HCT116 (cell line): ENCODE measurements around the gene FAP. TPM values are rescaled to one million over a fixed set of nuclear protein-coding genes. Genes with fewer than 3 reads are reported as not detected.

ENCODE experiments used
- ATAC-seq: fragments of 200-7000 bp; cut with Tn5 transposase; 2 replicates; pipeline ENCODE4 v1.9.1; 2020; ENCODE audit warnings: mild to moderate bottlenecking, moderate library complexity
- BruUV-seq: library from RNA; stranded (reverse); fragments of 400-500 nt; replicated peaks from 2 replicates; lab custom pipeline; 2021; lab: Mats Ljungman, UMichigan
- CTCF ChIA-PET: fragments of 300-600 bp; sonication (Branson Sonifier 250); formaldehyde crosslinking; loops from one replicate; lab custom pipeline; 2021; ENCODE audit warnings: antibody characterized with exemption; lab: Charles Lee
- POLR2A ChIA-PET: fragments of 300-600, 350-600 bp; sonication (Branson Sonifier 250); formaldehyde crosslinking; loops from one replicate; lab custom pipeline; 2021; ENCODE audit warnings: antibody characterized with exemption; lab: Charles Lee
- RAD21 ChIA-PET, 2 experiments: fragments of 300-600 bp; sonication (Branson Sonifier 250); formaldehyde crosslinking; loops; one replicate each; lab custom pipeline; 2023; ENCODE audit warnings: low total read pairs in 2 of 2; ENCODE audit not compliant: uncharacterized antibody in 2 of 2, unreplicated experiment in 2 of 2, low non-redundant PET in 1 of 2; lab: Charles Lee
- DNase-seq: peaks from one replicate; pipeline ENCODE4 v3.0.0-alpha.2; 2010; ENCODE audit warnings: low read depth, low spot score
- H2AFZ ChIP-seq: fragments of 200-600 bp; shearing (Covaris generic), sonication (generic); 2 replicates; pipeline ENCODE4 v1.6.1; 2017; ENCODE audit warnings: low read depth, mixed run types, mixed read lengths, antibody characterized with exemption, low read length; ENCODE audit not compliant: poor library complexity, severe bottlenecking
- H3K27ac ChIP-seq: 2 replicates; pipeline ENCODE4 v1.5.1; 2012; ENCODE audit warnings: low read depth, low read length
- H3K27me3 ChIP-seq: fragments of 200-600 bp; sonication (generic); 2 replicates; pipeline ENCODE4 v1.6.1; 2016; ENCODE audit warnings: mixed run types, low read length, mixed read lengths; ENCODE audit not compliant: insufficient read depth
- H3K36me3 ChIP-seq, 2 experiments: fragments of 200-500 bp in 1 of 2; fragments of 200-600 bp in 1 of 2; sonication (Bioruptor generic) in 1 of 2; sonication (generic) in 1 of 2; 2 replicates each; pipeline versions ENCODE4 v1.5.1 to v1.6.1; 2014 to 2016; ENCODE audit warnings: low read length in 2 of 2, inconsistent platforms in 1 of 2, mixed read lengths in 1 of 2, mixed run types in 1 of 2; ENCODE audit not compliant: insufficient read depth in 2 of 2, control insufficient read depth in 1 of 2
- H3K4me1 ChIP-seq, 2 experiments: fragments of 200-600 bp in 1 of 2; sonication (generic) in 1 of 2; 2 replicates each; pipeline versions ENCODE4 v1.5.1 to v1.6.1; 2012 to 2017; ENCODE audit warnings: low read length in 2 of 2, inconsistent platforms in 1 of 2, mild to moderate bottlenecking in 1 of 2, mixed read lengths in 1 of 2, mixed run types in 1 of 2, moderate library complexity in 1 of 2; ENCODE audit not compliant: insufficient read depth in 2 of 2, control insufficient read depth in 1 of 2
- H3K4me2 ChIP-seq: fragments of 200-600 bp; sonication (generic); 2 replicates; pipeline ENCODE4 v1.6.1; 2017; ENCODE audit warnings: mixed run types, low read length, mixed read lengths
- H3K4me3 ChIP-seq, 2 experiments: fragments of 200-600 bp in 1 of 2; sonication (generic) in 1 of 2; replicated peaks in 1 of 2; 2 replicates each; pipeline ENCODE4 v1.5.1; 2011 to 2016; ENCODE audit warnings: low read length in 2 of 2, control low read depth in 1 of 2, low read depth in 1 of 2, mild to moderate bottlenecking in 1 of 2, mixed read lengths in 1 of 2, mixed run types in 1 of 2
- H3K79me2 ChIP-seq: fragments of 200-600 bp; sonication (generic); 2 replicates; pipeline ENCODE4 v1.6.1; 2017; ENCODE audit warnings: mild to moderate bottlenecking, mixed run types, low read length, moderate library complexity, mixed read lengths; ENCODE audit not compliant: insufficient read depth
- H3K9ac ChIP-seq: fragments of 200-600 bp; sonication (generic); 2 replicates; pipeline ENCODE4 v1.6.1; 2016; ENCODE audit warnings: low read length, mixed read lengths
- H3K9me2 ChIP-seq: fragments of 200-600 bp; sonication (generic), shearing (Covaris generic); 2 replicates; pipeline ENCODE4 v1.6.1; 2017; ENCODE audit warnings: mixed run types, mild to moderate bottlenecking, moderate library complexity; ENCODE audit not compliant: insufficient read depth
- H3K9me3 ChIP-seq, 2 experiments: fragments of 200-500 bp in 1 of 2; fragments of 200-600 bp in 1 of 2; sonication (Bioruptor generic) in 1 of 2; sonication (generic) in 1 of 2; 2 replicates each; pipeline ENCODE4 v1.6.1; 2014 to 2017; ENCODE audit warnings: low read length in 2 of 2, mixed read lengths in 2 of 2, inconsistent platforms in 1 of 2, low read depth in 1 of 2, mild to moderate bottlenecking in 1 of 2, mixed run types in 1 of 2, moderate library complexity in 1 of 2; ENCODE audit not compliant: control insufficient read depth in 1 of 2, insufficient read depth in 1 of 2
- H4K20me1 ChIP-seq: fragments of 200-600 bp; sonication (generic), shearing (Covaris generic); 2 replicates; pipeline ENCODE4 v1.6.1; 2017; ENCODE audit warnings: mixed run types, mild to moderate bottlenecking, moderate library complexity; ENCODE audit not compliant: insufficient read depth
- ELF1 ChIP-seq: IDR thresholded peaks from 2 replicates; pipeline ENCODE4 v1.6.1; 2012; ENCODE audit warnings: low read depth, borderline replicate concordance
- EZH2phosphoT487 ChIP-seq: fragments of 200-600 bp; IDR thresholded peaks from 2 replicates; pipeline ENCODE4 v1.6.1; 2018; ENCODE audit warnings: antibody characterized with exemption, borderline replicate concordance
- FOSL1 ChIP-seq: IDR thresholded peaks from 2 replicates; pipeline ENCODE4 v1.6.1; 2012; ENCODE audit warnings: low read depth
- POLR2A ChIP-seq: IDR thresholded peaks from 2 replicates; pipeline ENCODE4 v1.7.0; 2011; ENCODE audit warnings: borderline replicate concordance; ENCODE audit not compliant: insufficient read depth, insufficient read length; ENCODE audit errors: extremely low read depth
- SIN3A ChIP-seq: IDR thresholded peaks from 2 replicates; pipeline ENCODE4 v1.6.1; 2012; ENCODE audit warnings: low read depth
- TCF7L2 ChIP-seq: IDR thresholded peaks from 2 replicates; pipeline ENCODE4 v1.7.0; 2011; ENCODE audit warnings: borderline replicate concordance, inconsistent platforms; ENCODE audit not compliant: insufficient read depth, insufficient read length; ENCODE audit errors: extremely low read depth
- YY1 ChIP-seq: IDR thresholded peaks from 2 replicates; pipeline ENCODE4 v1.6.1; 2011; ENCODE audit warnings: low read length, low read depth, moderate library complexity, mild to moderate bottlenecking; ENCODE audit not compliant: insufficient replicate concordance; ENCODE audit errors: extremely low read depth
- intact Hi-C: fragments of 100-400 bp; cut with micrococcal nuclease; formaldehyde crosslinking; loops from 2 replicates; pipeline ENCODE4 v1.10.0; 2022
- total RNA-seq: library from RNA; stranded (reverse); gene quantifications from one replicate; pipeline ENCODE4 v1.2.1, GENCODE V29; 2021; ENCODE audit not compliant: unreplicated experiment
- TF ChIP-seq, protein P1 (sequence below): IDR thresholded peaks from 2 replicates; pipeline ENCODE4 v1.6.1; 2012; ENCODE audit warnings: low read depth
- TF ChIP-seq, protein P2 (sequence below): IDR thresholded peaks from 2 replicates; pipeline ENCODE4 v1.6.1; 2012

FAP gene
- total RNA-seq, 1 experiment from 2014 or later: not detected

DNA sequence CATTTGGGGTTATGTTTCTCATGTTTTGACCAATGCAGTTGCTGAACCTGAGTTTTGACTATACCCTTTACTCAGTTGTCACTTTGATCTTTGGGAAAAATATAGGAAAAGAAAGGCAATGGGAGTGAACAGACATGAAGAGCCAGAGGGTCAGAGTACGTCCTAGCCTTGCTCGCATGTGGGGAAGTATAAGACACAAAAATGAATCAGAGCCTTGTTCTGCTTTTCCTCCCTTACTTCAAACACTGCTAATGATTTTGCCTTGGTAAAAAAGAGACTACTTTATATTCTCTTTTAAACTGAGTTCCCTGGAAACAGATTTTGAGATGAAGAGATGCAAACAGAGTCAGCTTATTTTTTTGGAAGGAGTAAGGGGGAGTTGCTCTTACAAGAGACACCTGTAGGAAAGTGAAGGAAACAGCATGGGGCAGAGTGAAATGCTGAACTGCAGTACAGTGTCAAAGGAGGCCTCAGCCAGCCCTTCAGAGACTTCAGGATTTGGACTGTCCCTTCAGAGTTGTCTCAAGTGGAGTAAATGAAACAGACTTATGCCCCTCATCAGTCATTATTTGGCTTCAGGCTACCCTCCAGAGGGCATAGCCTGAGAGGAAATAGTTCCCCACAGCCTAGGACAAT lies 11.1 kb upstream of the FAP start:
- Histone ChIP-seq H3K9me2 (no peaks in the 10 kb centered on the region; the same call in 1 of the 2 replicates), H3K27me3 (no peaks in the 10 kb centered on the region), H3K9ac (no peak overlapping the region), H2AFZ (no peak overlapping the region), H3K79me2 (no peaks in the 10 kb centered on the region), H3K4me1 (no peaks in the 10 kb centered on the region), H3K4me3 (no peak overlapping the region), H3K4me2 (no peak overlapping the region), H3K9me3 (no peaks in the 10 kb centered on the region), H4K20me1 (no peaks in the 10 kb centered on the region), H3K36me3 (no peaks in the 10 kb centered on the region), H3K27ac (no peak overlapping the region)
- no TSS peak for BruUV-seq
- RAD21 ChIA-PET: no interaction called here
- DNase-seq: no peak
- intact Hi-C loops: no loop called here
- no peak for ATAC-seq
- POLR2A ChIA-PET: no interaction called here
- CTCF ChIA-PET: no interaction called here
- no peak for TF ChIP-seq ELF1
- no peak for TF ChIP-seq SIN3A
- TF ChIP-seq, protein P1, sequence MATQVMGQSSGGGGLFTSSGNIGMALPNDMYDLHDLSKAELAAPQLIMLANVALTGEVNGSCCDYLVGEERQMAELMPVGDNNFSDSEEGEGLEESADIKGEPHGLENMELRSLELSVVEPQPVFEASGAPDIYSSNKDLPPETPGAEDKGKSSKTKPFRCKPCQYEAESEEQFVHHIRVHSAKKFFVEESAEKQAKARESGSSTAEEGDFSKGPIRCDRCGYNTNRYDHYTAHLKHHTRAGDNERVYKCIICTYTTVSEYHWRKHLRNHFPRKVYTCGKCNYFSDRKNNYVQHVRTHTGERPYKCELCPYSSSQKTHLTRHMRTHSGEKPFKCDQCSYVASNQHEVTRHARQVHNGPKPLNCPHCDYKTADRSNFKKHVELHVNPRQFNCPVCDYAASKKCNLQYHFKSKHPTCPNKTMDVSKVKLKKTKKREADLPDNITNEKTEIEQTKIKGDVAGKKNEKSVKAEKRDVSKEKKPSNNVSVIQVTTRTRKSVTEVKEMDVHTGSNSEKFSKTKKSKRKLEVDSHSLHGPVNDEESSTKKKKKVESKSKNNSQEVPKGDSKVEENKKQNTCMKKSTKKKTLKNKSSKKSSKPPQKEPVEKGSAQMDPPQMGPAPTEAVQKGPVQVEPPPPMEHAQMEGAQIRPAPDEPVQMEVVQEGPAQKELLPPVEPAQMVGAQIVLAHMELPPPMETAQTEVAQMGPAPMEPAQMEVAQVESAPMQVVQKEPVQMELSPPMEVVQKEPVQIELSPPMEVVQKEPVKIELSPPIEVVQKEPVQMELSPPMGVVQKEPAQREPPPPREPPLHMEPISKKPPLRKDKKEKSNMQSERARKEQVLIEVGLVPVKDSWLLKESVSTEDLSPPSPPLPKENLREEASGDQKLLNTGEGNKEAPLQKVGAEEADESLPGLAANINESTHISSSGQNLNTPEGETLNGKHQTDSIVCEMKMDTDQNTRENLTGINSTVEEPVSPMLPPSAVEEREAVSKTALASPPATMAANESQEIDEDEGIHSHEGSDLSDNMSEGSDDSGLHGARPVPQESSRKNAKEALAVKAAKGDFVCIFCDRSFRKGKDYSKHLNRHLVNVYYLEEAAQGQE: no peak
- no peak for TF ChIP-seq POLR2A
- TF ChIP-seq EZH2phosphoT487: no peak
- TF ChIP-seq YY1: no peak
- TF ChIP-seq TCF7L2: no peak
- no peak for TF ChIP-seq FOSL1
- TF ChIP-seq, protein P2, sequence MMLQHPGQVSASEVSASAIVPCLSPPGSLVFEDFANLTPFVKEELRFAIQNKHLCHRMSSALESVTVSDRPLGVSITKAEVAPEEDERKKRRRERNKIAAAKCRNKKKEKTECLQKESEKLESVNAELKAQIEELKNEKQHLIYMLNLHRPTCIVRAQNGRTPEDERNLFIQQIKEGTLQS: no peak
